Common myeloid progenitor, CD34-positive (primary cell): Measurements from ENCODE around the gene EGFR.

Experiments
- CTCF ChIA-PET: fragments of 350-600 bp; sonication (Branson Sonifier 250); formaldehyde crosslinking; loops from one replicate; lab custom pipeline; 2021; ENCODE audit warnings: antibody characterized with exemption; lab: Charles Lee
- POLR2A ChIA-PET: fragments of 350-600 bp; sonication (Branson Sonifier 250); formaldehyde crosslinking; loops from one replicate; lab custom pipeline; 2021; ENCODE audit warnings: antibody characterized with exemption; lab: Charles Lee
- DNase-seq, 3 donors: peaks; one replicate each; pipeline versions ENCODE4 v3.0.0 to v3.0.0-alpha.2; 2013
- H3K27ac ChIP-seq, 2 experiments: 1 replicate in 1 of 2; 2 replicates in 1 of 2; pipeline ENCODE4 v1.7.0; 2013; ENCODE audit warnings: inconsistent platforms in 2 of 2, low read length in 2 of 2, mild to moderate bottlenecking in 2 of 2, low read depth in 1 of 2, moderate library complexity in 1 of 2; ENCODE audit not compliant: severe bottlenecking in 2 of 2, insufficient read depth in 1 of 2, poor library complexity in 1 of 2
- H3K27me3 ChIP-seq, 5 experiments: replicated peaks in 2 of 5; 1 replicate in 3 of 5; 2 replicates in 2 of 5; pipeline versions ENCODE4 v1.6.1 to v1.7.0; 2013; ENCODE audit warnings: low read length in 4 of 5, mild to moderate bottlenecking in 2 of 5, moderate library complexity in 2 of 5, inconsistent platforms in 1 of 5; ENCODE audit not compliant: insufficient read depth in 5 of 5, control insufficient read depth in 4 of 5
- H3K36me3 ChIP-seq, 4 experiments: 1 replicate in 2 of 4; 2 replicates in 2 of 4; pipeline versions ENCODE4 v1.6.1 to v1.7.0; 2013; ENCODE audit warnings: low read length in 3 of 4, control low read depth in 1 of 4, mild to moderate bottlenecking in 1 of 4; ENCODE audit not compliant: control insufficient read depth in 4 of 4, insufficient read depth in 4 of 4
- H3K4me1 ChIP-seq, 4 experiments: 1 replicate in 3 of 4; 2 replicates in 1 of 4; pipeline versions ENCODE4 v1.6.1 to v1.7.1; 2013; ENCODE audit warnings: low read length in 3 of 4, mild to moderate bottlenecking in 3 of 4, control low read depth in 1 of 4, inconsistent platforms in 1 of 4, moderate library complexity in 1 of 4; ENCODE audit not compliant: control insufficient read depth in 4 of 4, insufficient read depth in 4 of 4; ENCODE audit errors: control extremely low read depth in 1 of 4
- H3K4me3 ChIP-seq, 7 experiments: 1 replicate in 4 of 7; 2 replicates in 3 of 7; pipeline versions ENCODE4 v1.5.1 to v1.7.0; 2013; ENCODE audit warnings: mild to moderate bottlenecking in 7 of 7, low read length in 6 of 7, moderate library complexity in 6 of 7, inconsistent platforms in 2 of 7, low read depth in 2 of 7, control low read depth in 1 of 7; ENCODE audit not compliant: insufficient read depth in 4 of 7, control insufficient read depth in 1 of 7; ENCODE audit errors: extremely low read depth in 1 of 7
- H3K9me3 ChIP-seq, 5 experiments: 1 replicate in 4 of 5; 2 replicates in 1 of 5; pipeline versions ENCODE4 v1.6.1 to v1.7.1; 2013; ENCODE audit warnings: low read length in 4 of 5, mild to moderate bottlenecking in 2 of 5, inconsistent platforms in 1 of 5, low read depth in 1 of 5, moderate library complexity in 1 of 5; ENCODE audit not compliant: control insufficient read depth in 4 of 5, insufficient read depth in 2 of 5; ENCODE audit errors: control extremely low read depth in 1 of 5
- WGBS: methylation state at CpG from one replicate; pipeline ENCODE4 v1.1.5; 2013; ENCODE audit not compliant: insufficient coverage; 5-methylcytosine and 5-hydroxymethylcytosine counted together

EGFR gene

DNA sequence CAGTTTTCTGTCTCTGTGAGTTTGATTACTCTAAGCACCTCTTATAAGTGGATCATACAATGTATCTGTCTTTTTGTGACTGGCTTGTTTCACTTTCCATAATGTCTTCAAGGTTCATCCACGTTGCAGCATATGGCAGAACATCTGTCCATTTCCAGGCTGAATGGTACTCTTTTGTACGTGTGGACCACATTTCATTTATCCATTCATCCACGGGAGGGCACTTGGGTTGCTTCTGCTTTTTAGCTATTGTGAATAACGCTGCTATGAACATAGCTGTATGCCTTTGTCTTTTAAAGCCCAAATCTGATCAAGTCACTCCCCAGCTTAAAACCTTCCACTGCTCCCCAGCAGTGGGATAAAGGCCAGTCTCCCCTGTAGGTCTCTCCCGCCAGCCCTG lies 31.5 kb downstream of the EGFR start:
- Histone ChIP-seq H3K27me3 (no peaks in the 10 kb centered on the region), H3K4me3 (no peak overlapping the region), H3K4me1 (no peaks in the 10 kb centered on the region), H3K9me3 (no peaks in the 10 kb centered on the region), H3K27ac (no peak overlapping the region), H3K36me3 (no peaks in the 10 kb centered on the region)
- no peak for DNase-seq
- ChIA-PET CTCF (no interaction called here), POLR2A (no interaction called here)
- WGBS = 70% methylated on average over 5 of the region's 5 CpGs

- H3K4me3 ChIP-seq = no peak overlapping the region
- H3K27ac ChIP-seq = no peak overlapping the region
- H3K27me3 ChIP-seq = no peaks in the 10 kb centered on the region
- no peaks in the 10 kb centered on the region for H3K9me3 ChIP-seq
- no peaks in the 10 kb centered on the region for H3K4me1 ChIP-seq
- ChIA-PET POLR2A (no interaction called here), CTCF (no interaction called here)
- no peak for DNase-seq
- 95% methylated on average over 2 of the region's 2 CpGs for WGBS
- no peaks in the 10 kb centered on the region for H3K36me3 ChIP-seq
Measured at GRCh38 chr7:55052081-55052480, 33.3 kb downstream of the EGFR start.

DNA sequence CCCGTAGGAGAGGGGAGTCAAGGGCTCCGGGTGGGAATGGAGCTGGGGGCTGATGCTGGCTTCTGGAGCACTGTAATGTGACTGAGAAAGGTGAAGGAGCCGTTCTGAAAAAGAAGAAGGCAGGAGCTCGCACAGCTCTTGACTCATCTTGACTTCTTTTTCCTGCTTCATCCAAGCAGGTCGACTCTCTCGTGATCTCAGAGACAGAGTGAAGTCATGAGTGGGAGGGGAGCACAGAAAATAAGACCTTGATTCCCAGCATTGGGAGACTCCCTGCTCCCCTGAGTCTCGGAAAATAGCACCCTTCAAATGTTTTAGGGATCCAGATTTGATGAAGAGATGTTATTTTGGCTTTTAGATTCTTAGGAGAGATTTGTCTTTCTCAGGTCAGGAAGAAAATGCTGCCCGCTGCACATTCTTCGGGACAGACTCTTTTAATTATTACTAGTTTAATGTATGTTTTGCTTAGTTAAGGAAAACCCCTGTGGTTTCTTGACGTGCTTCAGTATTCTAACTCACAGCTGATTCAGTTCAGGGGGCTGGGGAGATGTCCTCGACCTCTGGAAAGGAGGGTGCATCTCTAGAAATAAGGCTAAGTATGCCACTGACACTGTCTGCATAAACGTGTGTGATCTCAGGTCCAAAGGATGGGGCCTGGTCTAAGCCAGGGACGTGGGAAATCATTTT lies 34.1 kb downstream of the EGFR start:
- Histone ChIP-seq H3K9me3 (no peaks in the 10 kb centered on the region), H3K4me1 (no peaks in the 10 kb centered on the region), H3K27ac (no peak overlapping the region), H3K27me3 (no peaks in the 10 kb centered on the region), H3K4me3 (no peak overlapping the region), H3K36me3 (no peaks in the 10 kb centered on the region)
- WGBS = 96% methylated on average over 10 of the region's 13 CpGs
- ChIA-PET CTCF (no interaction called here), POLR2A (no interaction called here)
- DNase-seq = no peak

DNA sequence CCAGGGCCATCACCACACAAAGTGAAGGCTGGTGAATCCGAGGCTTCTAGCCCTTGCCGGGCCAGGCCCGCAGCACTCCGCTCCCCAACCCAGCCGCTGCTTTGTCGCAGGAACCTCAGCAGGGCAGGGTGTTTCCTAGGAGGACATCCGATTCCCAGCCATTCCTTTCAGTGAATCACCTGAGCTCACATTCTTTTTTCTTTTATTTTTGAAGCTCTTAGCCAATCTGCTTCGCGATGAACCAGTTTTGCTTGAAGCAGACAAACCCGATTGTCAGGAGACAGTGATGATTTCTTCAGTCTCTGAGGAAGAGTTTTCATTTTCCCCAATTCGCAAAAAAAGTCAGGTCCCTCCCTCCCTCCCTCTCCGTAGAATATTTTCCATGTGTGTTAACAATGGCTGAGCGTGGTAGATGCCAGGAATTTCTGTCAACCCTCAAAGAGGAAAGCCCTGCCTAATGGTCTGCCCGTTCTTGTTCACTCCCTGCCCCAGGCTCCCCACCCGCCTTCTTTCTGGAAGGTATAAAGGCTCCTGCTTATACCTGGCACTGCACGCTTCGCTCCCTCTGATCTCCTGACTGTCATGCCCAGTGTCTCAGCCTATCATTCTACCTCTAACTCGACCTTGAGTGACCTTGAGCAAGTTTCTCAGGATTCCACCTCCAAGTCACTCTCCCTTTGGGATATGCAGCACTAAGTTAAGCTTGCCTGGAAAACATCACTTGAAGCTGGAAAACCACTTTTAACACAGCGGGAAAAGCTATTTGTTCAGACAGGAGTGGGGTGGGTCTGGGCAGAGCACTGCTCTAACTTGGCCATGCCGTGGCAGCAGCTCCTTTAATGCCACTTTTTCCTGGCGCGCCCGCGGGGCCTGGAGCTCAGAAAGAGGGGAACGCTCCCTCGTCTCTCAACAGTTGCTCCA lies 35.1 kb downstream of the EGFR start:
- Histone ChIP-seq H3K36me3 (no peaks in the 10 kb centered on the region), H3K27ac (no peak overlapping the region), H3K27me3 (no peaks in the 10 kb centered on the region), H3K9me3 (no peaks in the 10 kb centered on the region), H3K4me3 (no peak overlapping the region), H3K4me1 (no peaks in the 10 kb centered on the region)
- DNase-seq = no peak
- CTCF ChIA-PET = no interaction called here
- WGBS = 91% methylated on average over 26 of the region's 26 CpGs
- POLR2A ChIA-PET = no interaction called here

DNA sequence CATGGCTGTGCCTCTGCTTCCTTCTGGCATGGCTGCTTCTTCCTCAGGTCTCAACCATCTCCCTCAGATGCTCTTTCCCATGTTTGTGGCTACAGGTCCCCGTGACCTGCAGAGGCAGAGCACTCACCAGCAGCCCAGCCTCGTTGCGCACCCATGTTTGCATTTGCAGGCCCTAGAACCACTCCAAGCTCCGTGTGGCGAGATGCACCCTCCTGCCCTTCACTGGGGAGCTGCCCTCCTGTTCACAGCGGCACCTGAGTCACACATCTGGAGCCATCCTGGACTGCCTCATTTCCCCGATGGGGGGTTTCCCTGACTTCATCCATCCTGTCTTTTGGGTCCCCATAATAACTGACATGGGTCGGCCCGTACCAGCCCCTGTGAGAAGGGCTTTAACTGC lies 35.9 kb downstream of the EGFR start:
- no peaks in the 10 kb centered on the region for H3K9me3 ChIP-seq

GRCh38 chr7:55055479-55055878 lies 36.7 kb downstream of the EGFR start:
- Histone ChIP-seq H3K4me3 (no peak overlapping the region), H3K4me1 (no peaks in the 10 kb centered on the region), H3K9me3 (no peaks in the 10 kb centered on the region), H3K27me3 (no peaks in the 10 kb centered on the region), H3K36me3 (no peaks in the 10 kb centered on the region), H3K27ac (no peak overlapping the region)
- 70% methylated on average over 6 of the region's 7 CpGs for WGBS
- no peak for DNase-seq
- ChIA-PET POLR2A (no interaction called here), CTCF (no interaction called here)

More for the DNA sequence above, 35.9 kb downstream of the EGFR start:
- 89% methylated on average over 9 of the region's 9 CpGs for WGBS
- ChIA-PET CTCF (no interaction called here), POLR2A (no interaction called here)
- Histone ChIP-seq H3K36me3 (no peaks in the 10 kb centered on the region), H3K4me3 (no peak overlapping the region), H3K4me1 (no peaks in the 10 kb centered on the region), H3K27me3 (no peaks in the 10 kb centered on the region), H3K27ac (no peak overlapping the region)
- DNase-seq = no peak

GRCh38 chr7:55056068-55056467 lies 37.3 kb downstream of the EGFR start:
- ChIA-PET POLR2A (no interaction called here), CTCF (no interaction called here)
- H3K9me3 ChIP-seq = no peaks in the 10 kb centered on the region
- H3K27me3 ChIP-seq = no peaks in the 10 kb centered on the region
- H3K4me3 ChIP-seq = no peak overlapping the region
- WGBS = no CpG with 5 or more reads among the region's 1 CpG
- DNase-seq = no peak
- H3K27ac ChIP-seq = no peak overlapping the region
- no peaks in the 10 kb centered on the region for H3K36me3 ChIP-seq
- no peaks in the 10 kb centered on the region for H3K4me1 ChIP-seq
